GM12872 (cell line): ENCODE measurements around the gene EPHA2.

Experiments
- TF ChIP-seq, protein P1 (sequence below): IDR thresholded peaks from 3 replicates; pipeline ENCODE4 v1.5.1; 2011; ENCODE audit warnings: low read depth, mild to moderate bottlenecking, low read length, moderate library complexity; ENCODE audit not compliant: insufficient read depth

Gene EPHA2

DNA sequence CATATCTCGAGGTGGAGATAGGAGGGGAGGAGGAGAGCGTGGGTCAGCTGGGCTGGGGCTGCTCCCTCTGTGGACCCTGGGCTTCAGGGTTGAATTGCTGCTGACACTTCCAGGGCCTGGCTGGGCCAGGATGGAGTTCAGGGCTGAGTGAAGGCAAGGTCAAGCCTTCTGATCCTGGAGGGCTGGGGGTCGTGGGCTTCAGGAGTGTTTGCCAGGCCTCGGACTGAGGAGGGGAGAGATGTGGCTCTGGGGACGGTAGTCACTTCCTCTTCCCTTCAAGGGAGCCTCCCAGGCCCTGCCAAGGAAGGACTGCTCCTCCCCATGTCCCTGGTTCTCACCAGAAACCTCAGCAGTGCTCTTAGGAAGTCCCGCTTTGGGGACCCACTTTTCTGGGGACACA is 70.3 kb downstream of the EPHA2 start:
- TF ChIP-seq, protein P1, sequence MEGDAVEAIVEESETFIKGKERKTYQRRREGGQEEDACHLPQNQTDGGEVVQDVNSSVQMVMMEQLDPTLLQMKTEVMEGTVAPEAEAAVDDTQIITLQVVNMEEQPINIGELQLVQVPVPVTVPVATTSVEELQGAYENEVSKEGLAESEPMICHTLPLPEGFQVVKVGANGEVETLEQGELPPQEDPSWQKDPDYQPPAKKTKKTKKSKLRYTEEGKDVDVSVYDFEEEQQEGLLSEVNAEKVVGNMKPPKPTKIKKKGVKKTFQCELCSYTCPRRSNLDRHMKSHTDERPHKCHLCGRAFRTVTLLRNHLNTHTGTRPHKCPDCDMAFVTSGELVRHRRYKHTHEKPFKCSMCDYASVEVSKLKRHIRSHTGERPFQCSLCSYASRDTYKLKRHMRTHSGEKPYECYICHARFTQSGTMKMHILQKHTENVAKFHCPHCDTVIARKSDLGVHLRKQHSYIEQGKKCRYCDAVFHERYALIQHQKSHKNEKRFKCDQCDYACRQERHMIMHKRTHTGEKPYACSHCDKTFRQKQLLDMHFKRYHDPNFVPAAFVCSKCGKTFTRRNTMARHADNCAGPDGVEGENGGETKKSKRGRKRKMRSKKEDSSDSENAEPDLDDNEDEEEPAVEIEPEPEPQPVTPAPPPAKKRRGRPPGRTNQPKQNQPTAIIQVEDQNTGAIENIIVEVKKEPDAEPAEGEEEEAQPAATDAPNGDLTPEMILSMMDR, result no peak

GRCh38 chr1:16083486-16083885 is 72.4 kb downstream of the EPHA2 start:
- TF ChIP-seq, protein P1, result no peak

GRCh38 chr1:16082283-16083038 is 73.4 kb downstream of the EPHA2 start:
- TF ChIP-seq, protein P1, result peak; percentile 94

DNA sequence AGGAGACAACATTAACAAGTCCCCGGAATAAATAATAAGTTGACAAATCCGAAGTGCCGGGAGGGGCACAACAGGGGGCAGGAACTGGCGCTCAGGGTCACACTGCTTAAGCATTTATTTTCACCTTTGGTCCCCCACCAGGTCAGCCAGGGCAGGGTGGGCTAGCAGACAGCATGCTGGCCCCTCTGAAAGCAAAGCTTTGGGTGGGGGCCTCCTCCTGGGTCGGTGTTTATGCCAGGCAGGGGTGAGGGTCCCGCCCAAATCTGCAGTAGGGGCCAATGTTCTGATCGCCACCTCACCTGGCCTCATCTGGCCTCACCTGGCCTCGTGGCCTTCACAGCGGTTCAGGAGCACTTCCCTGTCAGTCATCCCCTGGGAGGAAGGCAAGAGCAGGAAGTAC is 74.2 kb downstream of the EPHA2 start:
- TF ChIP-seq, protein P1, result no peak

DNA sequence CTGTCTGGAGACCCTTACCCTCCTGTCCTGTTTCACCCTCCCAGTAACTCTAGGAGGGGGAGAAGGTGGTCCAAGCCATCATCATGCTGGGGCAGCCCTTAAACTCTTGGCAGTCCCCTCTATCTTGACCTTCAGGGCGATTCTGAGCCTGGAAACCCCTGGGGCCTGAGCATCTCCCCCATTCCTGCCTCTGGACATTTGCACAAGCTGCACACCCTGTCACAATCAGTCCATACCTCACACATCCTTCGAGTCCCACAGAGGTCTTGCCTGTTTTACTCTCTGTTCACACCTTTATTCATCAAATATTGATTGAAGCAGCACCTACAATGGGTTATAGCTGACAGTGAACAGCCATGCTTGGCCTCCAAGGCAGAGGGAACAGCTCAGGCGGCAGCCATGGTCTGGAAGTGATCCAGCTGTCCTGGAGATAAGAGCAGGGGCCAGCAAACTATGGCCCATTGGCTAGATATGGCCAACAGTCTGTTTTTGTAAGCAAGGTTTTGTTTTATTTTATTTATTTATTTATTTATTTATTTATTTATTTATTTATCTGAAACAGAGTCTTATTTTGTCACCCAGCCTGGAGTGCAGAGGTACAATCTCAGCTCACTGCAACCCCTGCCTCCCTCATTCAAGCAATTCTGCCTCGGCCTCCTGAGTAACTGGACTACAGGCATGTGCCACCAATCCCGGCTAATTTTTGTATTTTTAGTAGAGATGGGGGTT is 75.3 kb downstream of the EPHA2 start:
- TF ChIP-seq, protein P1, result no peak

GRCh38 chr1:16078925-16079656 is 76.8 kb downstream of the EPHA2 start:
- TF ChIP-seq, protein P1, result peak; percentile 96
